T-helper 1 cell treated with Interleukin-12 subunit alpha and Interleukin-12 subunit beta and Interleukin-4 antibody, amounts not matched to agents 30 μg/mL and 1 μg/mL, for 36 hours (primary cell): ENCODE data around the gene CDKAL1.

Experiments used
- H3K27ac Mint-ChIP-seq: one replicate; pipeline ENCODE4 v1.8.0; 2021; ENCODE audit warnings: mild to moderate bottlenecking, mixed read lengths
- H3K27me3 Mint-ChIP-seq: one replicate; pipeline ENCODE4 v1.8.0; 2021; ENCODE audit warnings: low read depth, mixed read lengths
- H3K36me3 Mint-ChIP-seq: one replicate; pipeline ENCODE4 v1.8.0; 2021; ENCODE audit warnings: low read depth, mixed read lengths
- H3K4me1 Mint-ChIP-seq: one replicate; pipeline ENCODE4 v1.8.0; 2021; ENCODE audit warnings: low read depth, mixed read lengths
- H3K4me3 Mint-ChIP-seq: one replicate; pipeline ENCODE4 v1.8.0; 2021; ENCODE audit warnings: mild to moderate bottlenecking, moderate library complexity, mixed read lengths
- H3K9me3 Mint-ChIP-seq: one replicate; pipeline ENCODE4 v1.8.0; 2021; ENCODE audit warnings: mixed read lengths

The CDKAL1 gene

GRCh38 chr6:21107796-21108195 lies 573.5 kb downstream of the CDKAL1 start:
- no peaks in the 10 kb centered on the region for H3K27me3 Mint-ChIP-seq
- no peaks in the 10 kb centered on the region for H3K36me3 Mint-ChIP-seq
- H3K4me1 Mint-ChIP-seq = no peaks in the 10 kb centered on the region
- no peak overlapping the region for H3K27ac Mint-ChIP-seq
- no peaks in the 10 kb centered on the region for H3K9me3 Mint-ChIP-seq
- H3K4me3 Mint-ChIP-seq = no peak overlapping the region

GRCh38 chr6:21109391-21110178 lies 575.3 kb downstream of the CDKAL1 start:
- Mint-ChIP-seq H3K27ac (no peak overlapping the region), H3K9me3 (no peaks in the 10 kb centered on the region), H3K4me1 (no peaks in the 10 kb centered on the region)

GRCh38 chr6:21110684-21111083 lies 576.4 kb downstream of the CDKAL1 start:
- H3K27ac Mint-ChIP-seq = no peak overlapping the region
- no peak overlapping the region for H3K4me3 Mint-ChIP-seq
- H3K36me3 Mint-ChIP-seq = no peaks in the 10 kb centered on the region
- no peaks in the 10 kb centered on the region for H3K4me1 Mint-ChIP-seq
- no peaks in the 10 kb centered on the region for H3K27me3 Mint-ChIP-seq
- no peaks in the 10 kb centered on the region for H3K9me3 Mint-ChIP-seq

More at GRCh38 chr6:21109391-21110178, 575.3 kb downstream of the CDKAL1 start:
- no peak overlapping the region for H3K4me3 Mint-ChIP-seq
- no peaks in the 10 kb centered on the region for H3K27me3 Mint-ChIP-seq
- no peaks in the 10 kb centered on the region for H3K36me3 Mint-ChIP-seq

DNA sequence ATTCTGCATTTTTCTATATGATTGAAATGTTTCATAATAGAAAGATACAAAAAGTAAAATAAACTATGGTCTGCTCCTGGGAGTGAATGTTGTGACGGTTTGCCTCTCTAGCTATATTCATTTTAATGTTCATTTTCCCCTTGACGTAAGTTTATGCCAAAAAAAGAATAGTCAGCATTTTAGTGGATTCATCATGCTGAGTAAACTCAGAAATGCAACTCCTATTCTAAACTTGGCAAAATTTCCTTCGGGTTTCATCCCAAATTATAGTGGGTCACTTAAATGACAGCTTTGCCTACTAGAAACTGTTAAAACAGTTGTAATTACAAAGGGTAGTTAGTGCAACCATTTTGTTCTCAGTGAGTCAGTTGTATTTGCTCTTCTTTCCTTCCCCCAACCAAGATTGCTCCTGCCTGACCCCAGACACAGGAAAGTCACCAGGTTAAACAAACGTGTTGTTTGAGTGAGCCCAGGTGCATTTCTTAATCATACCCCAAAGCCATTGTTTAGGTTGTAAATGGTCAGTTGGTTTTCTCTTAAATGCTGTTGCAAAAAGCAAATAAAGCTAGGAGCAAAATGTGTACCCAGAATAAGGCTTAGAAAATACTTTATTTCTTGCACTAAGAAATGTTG lies 577.0 kb downstream of the CDKAL1 start:
- H3K27me3 Mint-ChIP-seq = no peaks in the 10 kb centered on the region
- H3K36me3 Mint-ChIP-seq = no peaks in the 10 kb centered on the region
- H3K4me3 Mint-ChIP-seq = no peak overlapping the region
- no peaks in the 10 kb centered on the region for H3K4me1 Mint-ChIP-seq
- H3K9me3 Mint-ChIP-seq = no peaks in the 10 kb centered on the region
- no peak overlapping the region for H3K27ac Mint-ChIP-seq

DNA sequence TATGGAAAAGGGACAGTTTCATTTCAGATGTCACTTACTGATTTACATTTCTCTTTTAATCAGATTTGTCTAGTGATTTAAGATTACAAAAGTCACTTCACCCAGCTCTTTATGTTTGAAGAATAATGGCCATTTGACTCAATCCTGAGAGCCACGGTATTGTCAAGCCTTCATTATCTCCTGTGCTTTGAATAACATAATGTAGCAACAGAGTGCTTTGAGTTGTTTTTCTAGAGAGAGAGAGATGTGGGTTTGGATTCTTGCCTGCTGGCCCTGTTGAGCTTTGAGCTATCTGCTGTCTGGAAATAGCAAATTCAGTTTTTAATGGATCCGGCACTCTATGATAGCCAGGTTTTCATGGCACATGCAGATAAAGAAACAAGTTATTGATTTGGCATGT lies 580.9 kb downstream of the CDKAL1 start:
- Mint-ChIP-seq H3K4me1 (peaks cover 2% of the 10 kb centered on the region), H3K4me3 (no peak overlapping the region), H3K9me3 (no peaks in the 10 kb centered on the region), H3K27ac (no peak overlapping the region), H3K36me3 (no peaks in the 10 kb centered on the region), H3K27me3 (no peaks in the 10 kb centered on the region)

- Mint-ChIP-seq H3K36me3 (no peaks in the 10 kb centered on the region), H3K9me3 (no peaks in the 10 kb centered on the region), H3K27me3 (no peaks in the 10 kb centered on the region), H3K27ac (no peak overlapping the region), H3K4me1 (peaks cover 2% of the 10 kb centered on the region), H3K4me3 (no peak overlapping the region)
Observed at GRCh38 chr6:21116736-21117135, 582.5 kb downstream of the CDKAL1 start.

- Mint-ChIP-seq H3K27ac (no peak overlapping the region), H3K9me3 (no peaks in the 10 kb centered on the region), H3K4me3 (no peak overlapping the region), H3K27me3 (no peaks in the 10 kb centered on the region), H3K36me3 (no peaks in the 10 kb centered on the region), H3K4me1 (peaks cover 2% of the 10 kb centered on the region)
Observed at GRCh38 chr6:21118216-21118780, 584.0 kb downstream of the CDKAL1 start.

DNA sequence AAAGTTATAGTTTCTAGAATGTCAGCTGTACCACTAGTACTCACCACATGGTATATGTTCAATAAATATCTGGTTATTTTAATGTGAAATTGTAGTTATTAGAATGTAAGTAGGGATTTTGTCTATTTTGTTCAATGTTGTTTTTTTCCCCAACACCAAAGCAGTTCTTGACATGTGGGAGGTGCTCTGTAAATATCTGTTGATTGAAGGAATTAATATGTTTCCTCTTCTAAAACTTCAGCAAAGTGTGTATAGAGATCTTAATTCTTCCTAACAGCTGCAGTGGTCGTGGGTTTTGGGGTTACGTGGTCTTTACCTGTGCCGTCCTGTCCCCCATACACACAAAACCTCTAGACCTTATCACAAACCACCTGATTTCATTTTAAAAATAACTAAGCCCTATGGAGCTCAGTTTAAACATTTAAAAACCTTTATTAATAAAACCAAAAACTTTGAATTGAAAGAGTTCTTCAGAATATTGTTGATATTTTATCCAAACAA lies 587.4 kb downstream of the CDKAL1 start:
- H3K4me1 Mint-ChIP-seq = peaks cover 2% of the 10 kb centered on the region
- no peak overlapping the region for H3K4me3 Mint-ChIP-seq
- no peaks in the 10 kb centered on the region for H3K27me3 Mint-ChIP-seq
- no peak overlapping the region for H3K27ac Mint-ChIP-seq
- H3K9me3 Mint-ChIP-seq = no peaks in the 10 kb centered on the region
- no peaks in the 10 kb centered on the region for H3K36me3 Mint-ChIP-seq

DNA sequence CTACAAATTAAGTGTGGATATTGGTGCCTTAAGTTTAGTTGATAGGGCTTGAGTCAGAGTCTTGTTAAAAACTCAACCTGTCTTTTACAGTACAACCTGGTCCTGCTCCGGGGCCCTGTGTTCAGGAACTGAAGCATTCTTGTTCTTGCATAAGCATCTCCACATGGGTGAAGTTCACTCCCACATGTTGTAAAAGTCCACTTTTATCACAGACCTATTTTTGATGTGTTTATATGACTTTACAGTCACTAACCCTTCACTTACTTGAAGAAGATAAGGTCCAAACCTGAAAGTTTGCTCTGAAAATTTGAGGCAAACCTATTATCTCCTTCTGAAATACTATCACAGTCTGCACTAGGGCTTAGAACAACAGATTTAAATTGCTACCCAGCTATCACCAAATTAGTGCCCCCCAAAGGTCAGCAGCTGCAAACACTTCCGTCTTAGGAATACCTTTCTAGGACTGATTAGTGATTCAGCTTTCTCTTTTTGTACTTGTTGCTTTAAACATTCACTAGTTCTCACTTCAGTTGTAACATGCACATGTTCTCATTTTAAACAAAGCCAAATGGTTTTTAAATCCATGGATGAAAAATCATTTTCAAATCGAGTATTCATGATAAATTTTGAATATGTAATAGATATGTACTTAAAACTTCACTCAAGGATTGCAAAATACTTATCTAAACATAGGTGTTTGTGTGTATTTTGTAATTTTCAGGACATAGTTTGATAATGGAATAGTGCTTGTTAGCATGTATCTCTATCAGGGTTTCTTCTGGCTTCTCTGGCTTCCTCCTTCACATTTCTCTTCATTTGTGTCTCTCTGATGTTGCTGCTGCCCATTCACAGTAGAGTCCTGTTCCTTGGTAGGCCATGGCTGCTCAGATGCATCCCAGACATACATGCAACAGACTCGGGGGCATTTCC lies 589.5 kb downstream of the CDKAL1 start:
- H3K4me1 Mint-ChIP-seq = peaks cover 2% of the 10 kb centered on the region
- no peaks in the 10 kb centered on the region for H3K9me3 Mint-ChIP-seq
- H3K4me3 Mint-ChIP-seq = no peak overlapping the region
- H3K36me3 Mint-ChIP-seq = peaks cover 1% of the 10 kb centered on the region
- no peaks in the 10 kb centered on the region for H3K27me3 Mint-ChIP-seq
- no peak overlapping the region for H3K27ac Mint-ChIP-seq

- H3K4me3 Mint-ChIP-seq = no peak overlapping the region
- no peaks in the 10 kb centered on the region for H3K4me1 Mint-ChIP-seq
- H3K36me3 Mint-ChIP-seq = peaks cover 1% of the 10 kb centered on the region
- H3K9me3 Mint-ChIP-seq = no peaks in the 10 kb centered on the region
- no peaks in the 10 kb centered on the region for H3K27me3 Mint-ChIP-seq
- H3K27ac Mint-ChIP-seq = no peak overlapping the region
Observed at GRCh38 chr6:21128601-21129000, 594.3 kb downstream of the CDKAL1 start.

- no peaks in the 10 kb centered on the region for H3K27me3 Mint-ChIP-seq
- H3K27ac Mint-ChIP-seq = no peak overlapping the region
- H3K4me3 Mint-ChIP-seq = no peak overlapping the region
- H3K4me1 Mint-ChIP-seq = no peaks in the 10 kb centered on the region
- H3K36me3 Mint-ChIP-seq = peaks cover 1% of the 10 kb centered on the region
- H3K9me3 Mint-ChIP-seq = no peaks in the 10 kb centered on the region
Observed at GRCh38 chr6:21131406-21131805, 597.1 kb downstream of the CDKAL1 start.

DNA sequence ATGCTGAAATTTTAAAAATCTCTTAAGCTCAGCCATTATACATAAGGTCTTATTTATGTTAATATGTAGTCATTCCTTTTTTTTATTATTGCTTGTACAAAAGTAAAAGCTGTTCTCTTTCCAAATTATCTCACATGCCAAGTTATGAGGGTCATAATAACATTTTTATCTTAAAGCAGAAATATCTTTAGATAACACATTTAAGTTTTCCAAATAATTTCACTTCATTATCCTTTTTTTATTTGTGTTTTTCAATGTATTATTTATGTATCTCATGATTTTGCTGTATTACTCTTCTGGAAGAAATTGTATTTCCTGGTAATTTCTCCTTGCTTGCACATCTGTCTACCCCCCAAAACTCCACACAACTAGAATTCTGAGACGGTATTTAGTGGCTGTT lies 598.2 kb downstream of the CDKAL1 start:
- H3K27me3 Mint-ChIP-seq = no peaks in the 10 kb centered on the region
- H3K36me3 Mint-ChIP-seq = no peaks in the 10 kb centered on the region
- no peak overlapping the region for H3K4me3 Mint-ChIP-seq
- no peaks in the 10 kb centered on the region for H3K4me1 Mint-ChIP-seq
- H3K27ac Mint-ChIP-seq = no peak overlapping the region
- no peaks in the 10 kb centered on the region for H3K9me3 Mint-ChIP-seq

- H3K27me3 Mint-ChIP-seq = no peaks in the 10 kb centered on the region
- H3K27ac Mint-ChIP-seq = no peak overlapping the region
- no peaks in the 10 kb centered on the region for H3K36me3 Mint-ChIP-seq
- no peak overlapping the region for H3K4me3 Mint-ChIP-seq
- no peaks in the 10 kb centered on the region for H3K4me1 Mint-ChIP-seq
- H3K9me3 Mint-ChIP-seq = no peaks in the 10 kb centered on the region
Observed at GRCh38 chr6:21132856-21133838, 598.9 kb downstream of the CDKAL1 start.
